SH-SY5Y (cell line): ENCODE results near the gene ADM.

Source experiments
- GATA2 ChIP-seq: IDR thresholded peaks from 2 replicates; pipeline ENCODE4 v1.6.1; 2011; ENCODE audit warnings: mild to moderate bottlenecking, low read depth, low read length
- GATA3 ChIP-seq: IDR thresholded peaks from 2 replicates; pipeline ENCODE4 v1.6.1; 2011; ENCODE audit warnings: low read depth, mild to moderate bottlenecking, low read length, moderate library complexity

DNA sequence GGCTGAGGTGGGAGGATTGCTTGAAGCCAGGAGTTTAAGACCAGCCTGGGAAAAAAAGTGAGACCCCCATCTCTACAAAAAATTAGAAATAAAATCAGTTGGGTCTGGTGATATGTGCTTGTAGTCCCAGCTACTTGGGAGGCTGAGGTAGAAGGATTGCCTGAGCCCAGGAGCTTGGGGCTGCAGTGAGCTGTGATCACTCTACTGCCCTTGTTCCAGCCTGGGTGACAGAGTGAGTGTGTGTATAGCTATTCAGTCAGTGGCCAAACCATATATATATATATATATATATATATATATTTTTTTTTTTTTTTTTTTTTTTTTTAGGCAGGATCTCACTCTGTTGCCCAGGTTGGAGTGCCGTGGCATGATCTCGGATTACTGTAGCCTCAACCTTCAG is 24.5 kb downstream of the ADM start:
- TF ChIP-seq GATA2 (no peak), GATA3 (no peak)
